H1 (cell line): ENCODE results near the gene COL20A1. TPM values are rescaled to one million over a fixed set of nuclear protein-coding genes. Genes with fewer than 3 reads are reported as not detected.

ENCODE experiments used
- GABPA ChIP-seq: IDR thresholded peaks from 2 replicates; pipeline ENCODE4 v1.6.1; 2011; ENCODE audit warnings: mild to moderate bottlenecking, low read length, moderate library complexity, borderline replicate concordance; ENCODE audit not compliant: insufficient read depth
- KDM5A ChIP-seq: fragments of 200-600 bp; IDR thresholded peaks from 2 replicates; pipeline ENCODE4 v1.7.1; 2012; ENCODE audit warnings: mild to moderate bottlenecking, low read length, inconsistent platforms, mixed read lengths
- polyA plus RNA-seq, 7 experiments: library from polyadenylated mRNA; depleted of rRNA in 3 of 7; stranded (reverse) in 5 of 7; unstranded in 2 of 7; fragments of >200 nt in 5 of 7; fragments of 200-250 nt in 2 of 7; gene quantifications; 1 replicate in 5 of 7; 2 replicates in 1 of 7; 4 replicates in 1 of 7; pipeline versions ENCODE4 v1.2.1 to v1.2.3, GENCODE V29; 2011 to 2013; ENCODE audit warnings: missing spikeins in 2 of 7, mixed read lengths in 2 of 7
- total RNA-seq: library from RNA; stranded (reverse); fragmentation: NEBNext Ultra II Directional; extraction: Animal tissue kit (Norgen Biotek cat#: 25700); gene quantifications from 2 replicates; pipeline ENCODE4 v1.2.1, GENCODE V29; 2021

Gene COL20A1
- total and polyA plus RNA-seq, 2 of the 8 experiments (the other 6 are each of a cell fraction or from before 2014, with no cell fraction given), result 0.19 to 0.21 TPM

DNA sequence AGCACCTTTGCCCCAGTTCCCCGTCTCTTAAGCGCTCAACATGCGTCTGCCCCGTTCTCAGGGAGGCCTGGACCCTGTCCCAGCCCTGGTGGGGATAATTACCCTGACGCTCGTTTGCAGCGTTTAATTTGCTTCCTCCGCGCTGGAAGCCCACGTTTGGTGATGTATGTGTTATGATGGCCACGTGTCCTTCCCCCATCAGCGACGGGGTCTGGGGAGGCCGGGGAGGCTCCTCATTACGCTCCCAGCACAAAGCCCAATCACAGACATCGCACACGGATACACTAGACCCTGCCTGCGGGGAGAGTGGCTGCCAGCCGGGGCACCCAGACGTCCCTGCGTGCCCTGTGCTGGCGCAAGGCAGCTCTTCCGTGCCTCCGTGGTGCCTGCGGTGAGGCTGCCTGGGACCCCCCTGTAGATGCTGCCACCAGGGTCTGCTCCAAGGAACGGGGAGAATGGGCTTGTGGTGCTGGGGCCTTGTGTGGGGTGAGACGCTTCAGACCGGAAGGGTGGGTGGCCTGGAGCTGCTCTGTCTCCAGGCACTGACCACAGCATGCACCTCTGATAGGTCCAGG is 78.4 kb downstream of the COL20A1 start (continued):
- no peak for TF ChIP-seq KDM5A
- TF ChIP-seq GABPA, result no peak
